Psoas muscle (tissue), 8 donors: Measurements from ENCODE around the gene DERA. TPM values are rescaled to one million over a fixed set of nuclear protein-coding genes. Genes with fewer than 3 reads are reported as not detected.

Experiments
- ATAC-seq, 4 donors: fragments of 200-7000 bp; cut with Tn5 transposase; one replicate each; pipeline ENCODE4 v1.9.1; 2020; ENCODE audit warnings: moderate library complexity in 3 of 4, mild to moderate bottlenecking in 2 of 4
- DNase-seq, 2 donors: peaks; one replicate each; pipeline ENCODE4 v3.0.0-alpha.2; 2020
- H3K27ac ChIP-seq: fragments of 200-600 bp; one replicate; pipeline ENCODE4 v1.8.0; 2022
- H3K27me3 ChIP-seq, 3 donors: fragments of 200-600 bp in 1 of 3; one replicate each; pipeline versions ENCODE4 v1.6.1 to v1.8.0; 2013 to 2022; ENCODE audit warnings: low read length in 2 of 3, mild to moderate bottlenecking in 2 of 3, moderate library complexity in 1 of 3; ENCODE audit not compliant: insufficient read depth in 3 of 3
- H3K36me3 ChIP-seq, 2 donors: fragments of 200-600 bp in 1 of 2; one replicate each; pipeline versions ENCODE4 v1.6.1 to v1.8.0; 2013 to 2022; ENCODE audit warnings: low read depth in 1 of 2, mild to moderate bottlenecking in 1 of 2, moderate library complexity in 1 of 2; ENCODE audit not compliant: insufficient read depth in 1 of 2
- H3K4me1 ChIP-seq: fragments of 200-600 bp; one replicate; pipeline ENCODE4 v1.8.0; 2022
- H3K4me3 ChIP-seq: fragments of 200-600 bp; one replicate; pipeline ENCODE4 v1.8.0; 2022; ENCODE audit warnings: mild to moderate bottlenecking
- H3K9me3 ChIP-seq: fragments of 200-600 bp; one replicate; pipeline ENCODE4 v1.8.0; 2022
- WGBS, 3 donors: extraction: QIAGEN DNeasy Blood & Tissue Kit; methylation state at CpG; one replicate each; pipeline versions ENCODE4 v1.1.6 to v1.1.7; 2013; 5-methylcytosine and 5-hydroxymethylcytosine counted together
- intact Hi-C, 2 donors: fragments of 100-400 bp; cut with DNase I; formaldehyde crosslinking; loops; one replicate each; pipeline versions ENCODE4 v1.11.0 to v1.14.2; 2022
- polyA plus RNA-seq, 3 donors: library from polyadenylated mRNA; stranded (reverse); fragments of 200-250 nt; gene quantifications; one replicate each; pipeline ENCODE4 v1.2.3, GENCODE V29; 2013
- total RNA-seq, 4 donors: library from RNA; stranded (reverse); fragmentation: NEBNext Ultra II Directional in 2 of 4; extraction: Animal tissue kit (Norgen Biotek cat#: 25700) in 2 of 4; gene quantifications; one replicate each; pipeline versions ENCODE4 v1.2.1 to v1.2.4, GENCODE V29; 2021 to 2023
- TF ChIP-seq, protein P1 (sequence below): fragments of 200-600 bp; IDR thresholded peaks from one replicate; pipeline ENCODE4 v1.8.0; 2022; ENCODE audit warnings: antibody characterized with exemption
- donor health status: healthy with polysubstance abuse.
- donor health status: DM: no; HTN: no; CAD: no; lungs with moderate emphysema.
- donor health status: Bipolar disorder and iron deficiency.
- donor health status: healthy.
- donor health status: DM: yes; HTN: yes; CAD: no.
- donor health status: DM: no; HTN: no; CAD: no.
- donor health status: DM: no; HTN: no; CAD: no.
- donor health status: DM: yes; HTN: yes; CAD: no.

DERA gene
- total and polyA plus RNA-seq, 7 donors, result 14.3 to 31.5 (median 19.8) TPM

DNA sequence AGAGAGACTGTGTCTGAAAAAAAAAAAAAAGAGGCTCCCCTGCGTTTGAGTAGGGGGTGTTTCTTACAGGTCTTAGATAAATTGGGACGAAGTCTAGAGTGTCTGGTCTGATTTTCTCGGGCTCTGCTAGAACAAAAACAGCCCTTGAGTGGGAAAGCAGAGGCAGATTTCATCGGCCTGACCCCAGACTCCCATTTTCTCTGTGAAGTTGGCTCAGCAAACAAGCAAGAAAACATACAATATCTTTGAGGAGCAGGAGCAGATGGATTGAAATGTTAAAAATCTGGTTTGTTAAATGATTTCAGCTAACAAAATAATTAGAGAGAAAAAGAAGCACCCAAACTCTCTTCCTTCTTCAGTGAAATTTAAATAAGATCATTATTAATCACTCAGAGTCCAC, 44.1 kb downstream of the DERA start:
- ATAC-seq (no peak), DNase-seq (no peak)
- 82 to 87% (median 86%) methylated on average over 4 of the region's 4 CpGs for WGBS, 3 donors
- TF ChIP-seq, protein P1, sequence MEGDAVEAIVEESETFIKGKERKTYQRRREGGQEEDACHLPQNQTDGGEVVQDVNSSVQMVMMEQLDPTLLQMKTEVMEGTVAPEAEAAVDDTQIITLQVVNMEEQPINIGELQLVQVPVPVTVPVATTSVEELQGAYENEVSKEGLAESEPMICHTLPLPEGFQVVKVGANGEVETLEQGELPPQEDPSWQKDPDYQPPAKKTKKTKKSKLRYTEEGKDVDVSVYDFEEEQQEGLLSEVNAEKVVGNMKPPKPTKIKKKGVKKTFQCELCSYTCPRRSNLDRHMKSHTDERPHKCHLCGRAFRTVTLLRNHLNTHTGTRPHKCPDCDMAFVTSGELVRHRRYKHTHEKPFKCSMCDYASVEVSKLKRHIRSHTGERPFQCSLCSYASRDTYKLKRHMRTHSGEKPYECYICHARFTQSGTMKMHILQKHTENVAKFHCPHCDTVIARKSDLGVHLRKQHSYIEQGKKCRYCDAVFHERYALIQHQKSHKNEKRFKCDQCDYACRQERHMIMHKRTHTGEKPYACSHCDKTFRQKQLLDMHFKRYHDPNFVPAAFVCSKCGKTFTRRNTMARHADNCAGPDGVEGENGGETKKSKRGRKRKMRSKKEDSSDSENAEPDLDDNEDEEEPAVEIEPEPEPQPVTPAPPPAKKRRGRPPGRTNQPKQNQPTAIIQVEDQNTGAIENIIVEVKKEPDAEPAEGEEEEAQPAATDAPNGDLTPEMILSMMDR, result no peak
- Histone ChIP-seq H3K4me3 (no peak overlapping the region), H3K27me3 (no peaks in the 10 kb centered on the region), H3K9me3 (no peaks in the 10 kb centered on the region), H3K36me3 (peaks cover 0 to 25% of the 10 kb centered on the region in 2 donors), H3K27ac (no peak overlapping the region), H3K4me1 (no peaks in the 10 kb centered on the region)
- intact Hi-C loops, result no loop called here

DNA sequence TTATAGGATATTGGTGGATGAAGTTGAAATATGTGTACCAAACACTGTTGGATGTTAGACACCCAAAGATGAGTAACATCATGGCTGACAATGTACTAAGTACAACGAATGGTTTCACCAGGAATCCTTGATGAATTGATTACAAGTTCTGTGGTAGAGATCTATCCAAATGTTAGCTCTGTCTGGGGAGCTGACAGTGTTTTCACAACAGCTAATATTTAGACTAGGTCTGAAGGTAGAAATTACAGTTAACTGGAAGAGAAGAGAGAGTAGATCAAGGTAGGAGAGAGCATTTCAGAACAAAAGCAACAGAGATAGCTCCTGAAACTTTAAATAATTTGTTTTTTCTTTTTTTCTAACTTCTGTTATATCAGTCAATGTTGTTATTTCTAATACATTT, 44.9 kb downstream of the DERA start:
- DNase-seq (no peak), ATAC-seq (no peak)
- H3K4me1 ChIP-seq, result no peaks in the 10 kb centered on the region
- TF ChIP-seq, protein P1, result no peak
- H3K27me3 ChIP-seq, result no peaks in the 10 kb centered on the region
- H3K9me3 ChIP-seq, result no peaks in the 10 kb centered on the region
- intact Hi-C loops, result no loop called here
- 60 to 84% (median 76%) methylated on average over 1 of the region's 1 CpG for WGBS, 3 donors
- no peak overlapping the region for H3K4me3 ChIP-seq
- peaks cover 0 to 32% of the 10 kb centered on the region in 2 donors for H3K36me3 ChIP-seq
- H3K27ac ChIP-seq, result no peak overlapping the region

- DNase-seq, result no peak
- 94 to 97% (median 94%) methylated on average over 9 of the region's 9 CpGs for WGBS, 3 donors
Observed at GRCh38 chr12:15956413-15957185, 45.5 kb downstream of the DERA start.

GRCh38 chr12:15962760-15963159, 51.6 kb downstream of the DERA start:
- intact Hi-C loops, result no loop called here
- TF ChIP-seq, protein P1, result no peak

More at GRCh38 chr12:15956413-15957185, 45.5 kb downstream of the DERA start:
- H3K4me1 ChIP-seq, result no peaks in the 10 kb centered on the region
- no peak for ATAC-seq
- no peak overlapping the region for H3K4me3 ChIP-seq
- no peak overlapping the region for H3K27ac ChIP-seq
- peaks cover 0 to 38% of the 10 kb centered on the region in 2 donors for H3K36me3 ChIP-seq
- intact Hi-C loops, result no loop called here
- H3K9me3 ChIP-seq, result no peaks in the 10 kb centered on the region
- H3K27me3 ChIP-seq, result no peaks in the 10 kb centered on the region
- TF ChIP-seq, protein P1, result no peak

More at GRCh38 chr12:15962760-15963159, 51.6 kb downstream of the DERA start:
- Histone ChIP-seq H3K4me3 (no peak overlapping the region), H3K4me1 (no peaks in the 10 kb centered on the region), H3K27ac (no peak overlapping the region), H3K27me3 (no peaks in the 10 kb centered on the region), H3K9me3 (no peaks in the 10 kb centered on the region), H3K36me3 (peaks cover 0 to 75% of the 10 kb centered on the region in 2 donors)
- 89 to 93% (median 91%) methylated on average over 4 of the region's 4 CpGs for WGBS, 3 donors
- ATAC-seq (no peak), DNase-seq (no peak)
